HepG2 (cell line): ENCODE results near the gene MRPS2. TPM values are rescaled to one million over a fixed set of nuclear protein-coding genes. Genes with fewer than 3 reads are reported as not detected.

Experiments
- KDM2A ChIP-seq: sonication (generic); formaldehyde crosslinking; IDR thresholded peaks from 2 replicates; pipeline ENCODE4 v1.4.0; 2020; ENCODE audit warnings: low read depth, missing genetic modification reagents, borderline replicate concordance
- KLF16 ChIP-seq, 2 experiments: sonication (generic) in 1 of 2; formaldehyde crosslinking in 1 of 2; IDR thresholded peaks; 2 replicates each; pipeline versions ENCODE4 v1.6.1 to v1.8.0; 2016 to 2023; ENCODE audit warnings: missing genetic modification reagents in 2 of 2, missing compliant biosample characterization in 1 of 2
- MTF2 ChIP-seq: sonication (generic); formaldehyde crosslinking; IDR thresholded peaks from 2 replicates; pipeline ENCODE4 v1.5.0; 2020; ENCODE audit warnings: missing genetic modification reagents, borderline replicate concordance
- MXD3 ChIP-seq: IDR thresholded peaks from 2 replicates; pipeline ENCODE4 v1.6.1; 2016; ENCODE audit warnings: mild to moderate bottlenecking, missing biosample characterization, missing genetic modification reagents
- NRL ChIP-seq: sonication (generic); formaldehyde crosslinking; IDR thresholded peaks from 2 replicates; pipeline ENCODE4 v1.5.0; 2020; ENCODE audit warnings: missing genetic modification reagents, mild to moderate bottlenecking, moderate library complexity, borderline replicate concordance
- RFXANK ChIP-seq: IDR thresholded peaks from 2 replicates; pipeline ENCODE4 v1.6.1; 2016
- SETDB1 ChIP-seq: sonication (generic); formaldehyde crosslinking; IDR thresholded peaks from 2 replicates; pipeline ENCODE4 v1.5.1; 2020; ENCODE audit warnings: missing genetic modification reagents, mild to moderate bottlenecking, borderline replicate concordance
- TOE1 ChIP-seq: sonication (generic); formaldehyde crosslinking; IDR thresholded peaks from 2 replicates; pipeline ENCODE4 v1.4.0; 2020; ENCODE audit warnings: mild to moderate bottlenecking, missing genetic modification reagents
- ZFP62 ChIP-seq: sonication (generic); formaldehyde crosslinking; IDR thresholded peaks from 2 replicates; pipeline ENCODE4 v1.4.0; 2020; ENCODE audit warnings: missing genetic modification reagents
- ZHX1 ChIP-seq: sonication (generic); formaldehyde crosslinking; IDR thresholded peaks from 2 replicates; pipeline ENCODE4 v1.8.1; 2022; ENCODE audit warnings: low read depth, mild to moderate bottlenecking, missing genetic modification reagents
- ZMAT5 ChIP-seq: sonication (generic); formaldehyde crosslinking; IDR thresholded peaks from 2 replicates; pipeline ENCODE4 v1.5.0; 2020; ENCODE audit warnings: mild to moderate bottlenecking, low read depth, missing genetic modification reagents, borderline replicate concordance
- ZNF264 ChIP-seq: sonication (generic); formaldehyde crosslinking; IDR thresholded peaks from 2 replicates; pipeline ENCODE4 v1.4.0; 2020; ENCODE audit warnings: missing genetic modification reagents
- ZNF292 ChIP-seq: sonication (generic); formaldehyde crosslinking; IDR thresholded peaks from 2 replicates; pipeline ENCODE4 v1.8.1; 2022; ENCODE audit warnings: mild to moderate bottlenecking, low read depth, missing genetic modification reagents, borderline replicate concordance
- ZNF33A ChIP-seq: sonication (generic); formaldehyde crosslinking; IDR thresholded peaks from 2 replicates; pipeline ENCODE4 v1.5.1; 2020; ENCODE audit warnings: missing genetic modification reagents, mild to moderate bottlenecking, moderate library complexity, borderline replicate concordance
- ZNF367 ChIP-seq: sonication (generic); formaldehyde crosslinking; IDR thresholded peaks from 2 replicates; pipeline ENCODE4 v1.4.0; 2020; ENCODE audit warnings: missing genetic modification reagents, borderline replicate concordance
- ZNF543 ChIP-seq: sonication (generic); formaldehyde crosslinking; IDR thresholded peaks from 2 replicates; pipeline ENCODE4 v1.4.0; 2020; ENCODE audit warnings: mild to moderate bottlenecking, missing genetic modification reagents
- ZNF570 ChIP-seq: sonication (generic); formaldehyde crosslinking; IDR thresholded peaks from 2 replicates; pipeline ENCODE4 v1.4.0; 2020; ENCODE audit warnings: mild to moderate bottlenecking, missing genetic modification reagents, borderline replicate concordance
- ZNF672 ChIP-seq: sonication (generic); formaldehyde crosslinking; IDR thresholded peaks from 2 replicates; pipeline ENCODE4 v1.8.1; 2022; ENCODE audit warnings: missing genetic modification reagents
- ZNF737 ChIP-seq: sonication (generic); formaldehyde crosslinking; IDR thresholded peaks from 2 replicates; pipeline ENCODE4 v1.5.0; 2020; ENCODE audit warnings: missing genetic modification reagents, mild to moderate bottlenecking, borderline replicate concordance
- ZSCAN31 ChIP-seq: sonication (generic); formaldehyde crosslinking; IDR thresholded peaks from 2 replicates; pipeline ENCODE4 v1.5.0; 2020; ENCODE audit warnings: low read depth, mild to moderate bottlenecking, missing genetic modification reagents
- polyA plus RNA-seq, 8 experiments: library from polyadenylated mRNA; depleted of rRNA in 3 of 8; stranded (reverse) in 7 of 8; unstranded in 1 of 8; fragments of >200 nt; fragmentation: Illumina TruSeq in 4 of 8; extraction: Trizol in 4 of 8; gene quantifications; 2 replicates each; pipeline versions ENCODE4 v1.2.1 to v1.2.3, GENCODE V29; 2011 to 2016; ENCODE audit warnings: low read depth in 4 of 8, missing spikeins in 1 of 8, mixed read lengths in 1 of 8; ENCODE audit not compliant: insufficient read depth in 1 of 8
- total RNA-seq, 5 experiments: library from RNA; depleted of rRNA; stranded (reverse); fragments of >200 nt; fragmentation: Illumina TruSeq; extraction: Trizol; gene quantifications; 2 replicates each; pipeline ENCODE4 v1.2.3, GENCODE V29; 2016; ENCODE audit warnings: low read depth in 1 of 5
- TF ChIP-seq, protein P1 (sequence below): sonication (generic); formaldehyde crosslinking; IDR thresholded peaks from 2 replicates; pipeline ENCODE4 v1.8.1; 2022; ENCODE audit warnings: mild to moderate bottlenecking, missing genetic modification reagents
- TF ChIP-seq, protein P2 (sequence below): sonication (generic); formaldehyde crosslinking; IDR thresholded peaks from 2 replicates; pipeline ENCODE4 v1.8.0; 2023; ENCODE audit warnings: mild to moderate bottlenecking, missing genetic modification reagents

MRPS2 gene
- total and polyA plus RNA-seq, 2 of the 13 experiments (the other 11 are each of a cell fraction or from before 2014, with no cell fraction given), result 44.4 to 86.7 TPM

DNA sequence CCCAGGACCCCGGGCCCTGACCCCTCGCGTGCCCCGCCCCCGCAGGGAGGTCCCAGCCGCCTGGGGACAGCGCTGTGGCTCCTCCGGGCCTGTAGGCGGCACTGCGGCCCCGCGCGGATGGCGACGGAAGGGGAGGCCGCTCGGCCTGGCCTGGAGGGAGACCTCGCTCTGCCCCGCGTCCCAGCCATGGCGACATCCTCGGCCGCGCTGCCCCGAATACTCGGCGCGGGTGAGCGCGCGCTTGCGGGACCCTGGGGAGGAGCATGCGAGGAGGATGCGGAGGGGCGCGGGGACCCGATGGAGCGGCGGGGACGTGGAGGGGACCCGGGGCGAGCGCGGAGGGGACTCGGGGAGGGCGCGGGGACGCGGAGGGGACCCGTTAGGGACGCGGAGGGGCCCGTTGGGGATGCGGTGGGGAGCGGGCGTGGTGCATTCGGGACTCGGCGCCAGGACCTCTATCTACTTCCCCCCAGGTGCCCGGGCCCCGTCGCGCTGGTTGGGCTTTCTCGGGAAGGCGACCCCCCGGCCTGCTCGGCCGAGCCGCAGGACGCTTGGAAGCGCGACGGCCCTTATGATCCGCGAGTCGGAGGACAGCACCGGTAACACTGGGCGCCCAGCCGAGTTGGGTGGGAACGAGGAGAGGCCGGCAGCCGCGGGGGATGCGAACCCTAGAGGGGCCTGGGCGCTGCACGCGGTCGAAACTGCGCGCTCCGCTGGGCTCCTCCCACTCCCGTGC lies at the start of gene MRPS2 (continued):
- TF ChIP-seq TOE1, result no peak
- TF ChIP-seq, protein P1, sequence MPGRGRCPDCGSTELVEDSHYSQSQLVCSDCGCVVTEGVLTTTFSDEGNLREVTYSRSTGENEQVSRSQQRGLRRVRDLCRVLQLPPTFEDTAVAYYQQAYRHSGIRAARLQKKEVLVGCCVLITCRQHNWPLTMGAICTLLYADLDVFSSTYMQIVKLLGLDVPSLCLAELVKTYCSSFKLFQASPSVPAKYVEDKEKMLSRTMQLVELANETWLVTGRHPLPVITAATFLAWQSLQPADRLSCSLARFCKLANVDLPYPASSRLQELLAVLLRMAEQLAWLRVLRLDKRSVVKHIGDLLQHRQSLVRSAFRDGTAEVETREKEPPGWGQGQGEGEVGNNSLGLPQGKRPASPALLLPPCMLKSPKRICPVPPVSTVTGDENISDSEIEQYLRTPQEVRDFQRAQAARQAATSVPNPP (CRISPR knock-in tag), result no peak
- TF ChIP-seq NRL, result peak; percentile 82
- no peak for TF ChIP-seq ZMAT5
- TF ChIP-seq, protein P2, sequence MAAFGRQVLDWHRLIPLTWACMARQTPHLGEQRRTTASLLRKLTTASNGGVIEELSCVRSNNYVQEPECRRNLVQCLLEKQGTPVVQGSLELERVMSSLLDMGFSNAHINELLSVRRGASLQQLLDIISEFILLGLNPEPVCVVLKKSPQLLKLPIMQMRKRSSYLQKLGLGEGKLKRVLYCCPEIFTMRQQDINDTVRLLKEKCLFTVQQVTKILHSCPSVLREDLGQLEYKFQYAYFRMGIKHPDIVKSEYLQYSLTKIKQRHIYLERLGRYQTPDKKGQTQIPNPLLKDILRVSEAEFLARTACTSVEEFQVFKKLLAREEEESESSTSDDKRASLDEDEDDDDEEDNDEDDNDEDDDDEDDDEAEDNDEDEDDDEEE (CRISPR knock-in tag), result peak; percentile 64
- TF ChIP-seq ZFP62 (CRISPR knock-in tag), result no peak
- TF ChIP-seq ZNF264 (CRISPR knock-in tag), result peak; percentile 13; the same call in 1 of the 2 replicates
- TF ChIP-seq ZNF672 (CRISPR knock-in tag), result peak; percentile 53; the same call in 1 of the 2 replicates
- TF ChIP-seq RFXANK (CRISPR knock-in tag), result no peak
- TF ChIP-seq ZNF33A (CRISPR knock-in tag), result 0 out of 2 replicates have a peak, but pooled peaks have one; percentile 41
- TF ChIP-seq SETDB1 (CRISPR knock-in tag), result no peak
- no peak for TF ChIP-seq ZNF570 (CRISPR knock-in tag)
- peak in 1 of 2 experiments; percentile 78; a peak in 2 of 4 replicates for TF ChIP-seq KLF16 (CRISPR knock-in tag; IDR thresholded peaks at IDR 0.05)
- TF ChIP-seq MTF2, result no peak; the same call in 1 of the 2 replicates
- TF ChIP-seq ZHX1 (CRISPR knock-in tag), result peak; percentile 62; the same call in 1 of the 2 replicates
- peak; percentile 83; the same call in 1 of the 2 replicates for TF ChIP-seq ZNF737 (CRISPR knock-in tag)
- no peak; the same call in 1 of the 2 replicates for TF ChIP-seq ZNF543
- peak; percentile 93 for TF ChIP-seq KDM2A (CRISPR knock-in tag)
- peak; percentile 68 for TF ChIP-seq MXD3 (CRISPR knock-in tag)
- TF ChIP-seq ZNF292 (CRISPR knock-in tag), result no peak
- no peak for TF ChIP-seq ZNF367
- peak; percentile 95 for TF ChIP-seq ZSCAN31
